ENCODE data around the gene NDUFAF8.

NDUFAF8 gene

GRCh38 chr17:81238815-81239713, at the start of gene NDUFAF8, which contains the start of gene TEPSIN:
TSS of gene NDUFAF8 (plus strand) at chr17:81239318. CDS start at chr17:81239364, 46 bp downstream.
TSS of gene TEPSIN (minus strand) at chr17:81239055. CDS start at chr17:81239033, 22 bp downstream.
- DNase-seq (ENCODE audit: low read depth), result peak; percentile 90

GRCh38 chr17:81189670-81190530, 49.2 kb upstream of the NDUFAF8 start:
- no peak for DNase-seq (ENCODE audit: low read depth)

GRCh38 chr17:81190591-81190990, 48.5 kb upstream of the NDUFAF8 start:
- no peak for DNase-seq (ENCODE audit: low read depth)

- no peak for DNase-seq (ENCODE audit: low read depth)
Observed at GRCh38 chr17:81191116-81191515, 48.0 kb upstream of the NDUFAF8 start.

GRCh38 chr17:81191646-81192045, 47.5 kb upstream of the NDUFAF8 start:
- no peak for DNase-seq (ENCODE audit: low read depth)

GRCh38 chr17:81192386-81193050, 46.6 kb upstream of the NDUFAF8 start:
- DNase-seq (ENCODE audit: low read depth), result no peak

GRCh38 chr17:81193051-81193410, 46.1 kb upstream of the NDUFAF8 start:
- no peak for DNase-seq (ENCODE audit: low read depth)

GRCh38 chr17:81193470-81194224, 45.5 kb upstream of the NDUFAF8 start:
- no peak for DNase-seq (ENCODE audit: low read depth)

GRCh38 chr17:81194225-81194760, 44.8 kb upstream of the NDUFAF8 start:
- DNase-seq (ENCODE audit: low read depth), result no peak

GRCh38 chr17:81194941-81195901, 43.9 kb upstream of the NDUFAF8 start:
- no peak for DNase-seq (ENCODE audit: low read depth)

GRCh38 chr17:81195941-81196495, 43.1 kb upstream of the NDUFAF8 start:
- DNase-seq (ENCODE audit: low read depth), result no peak

- DNase-seq (ENCODE audit: low read depth), result no peak
Observed at GRCh38 chr17:81196505-81197408, 42.4 kb upstream of the NDUFAF8 start.

GRCh38 chr17:81197409-81197795, 41.7 kb upstream of the NDUFAF8 start:
- no peak for DNase-seq (ENCODE audit: low read depth)

GRCh38 chr17:81197831-81198490, 41.2 kb upstream of the NDUFAF8 start:
- DNase-seq (ENCODE audit: low read depth), result no peak

- no peak for DNase-seq (ENCODE audit: low read depth)
Observed at GRCh38 chr17:81198826-81199481, 40.2 kb upstream of the NDUFAF8 start.

GRCh38 chr17:81199482-81199830, 39.7 kb upstream of the NDUFAF8 start:
- DNase-seq (ENCODE audit: low read depth), result no peak

GRCh38 chr17:81200201-81200600, 38.9 kb upstream of the NDUFAF8 start:
- no peak for DNase-seq (ENCODE audit: low read depth)
